Loucy (cell line): Measurements from ENCODE around the gene ARHGAP22.

Experiments
- EZH2phosphoT487 ChIP-seq: fragments of 200-600 bp; IDR thresholded peaks from 2 replicates; pipeline ENCODE4 v1.6.1; 2018; ENCODE audit warnings: antibody characterized with exemption, mild to moderate bottlenecking, moderate library complexity, borderline replicate concordance
- TF ChIP-seq, protein P1 (sequence below): fragments of 200-600 bp; sonication (generic); conservative IDR thresholded peaks from 2 replicates; pipeline ENCODE4 v1.5.1; 2014; ENCODE audit warnings: mild to moderate bottlenecking, antibody characterized with exemption, low read length

DNA sequence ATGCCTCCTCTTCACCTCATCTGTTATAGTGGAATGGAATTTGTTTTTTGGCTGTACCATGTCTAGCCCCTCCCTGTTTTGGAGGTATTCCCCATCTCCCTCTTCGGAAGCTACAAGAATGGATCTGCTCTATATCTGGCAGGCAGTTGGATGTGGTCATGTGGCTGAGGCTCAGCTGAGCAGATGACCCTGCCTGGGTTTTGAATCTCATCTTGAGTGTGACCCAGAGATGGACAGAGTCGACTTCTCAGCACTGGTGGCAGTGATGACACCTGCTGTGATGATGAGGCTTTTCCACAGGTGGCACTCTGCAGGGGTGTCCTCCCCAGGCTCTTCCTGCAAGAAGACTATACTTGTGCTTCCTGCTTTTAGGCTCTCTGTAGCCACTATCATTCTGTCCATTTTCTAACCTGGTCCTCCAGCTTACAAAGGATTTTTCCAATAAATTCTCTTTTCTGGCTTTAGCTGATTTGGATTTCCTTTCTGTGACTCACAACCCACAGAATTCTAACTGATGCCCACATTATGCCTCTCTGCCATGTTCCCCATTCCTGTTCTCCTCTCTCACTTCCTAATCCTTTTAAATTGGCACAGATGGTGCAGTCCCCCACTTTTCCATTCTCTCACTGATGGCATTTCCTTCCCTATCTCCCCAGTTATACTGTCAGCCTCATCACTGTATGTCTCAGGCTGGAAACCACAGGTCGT is 7.5 kb upstream of the ARHGAP22 start:
- TF ChIP-seq, protein P1, sequence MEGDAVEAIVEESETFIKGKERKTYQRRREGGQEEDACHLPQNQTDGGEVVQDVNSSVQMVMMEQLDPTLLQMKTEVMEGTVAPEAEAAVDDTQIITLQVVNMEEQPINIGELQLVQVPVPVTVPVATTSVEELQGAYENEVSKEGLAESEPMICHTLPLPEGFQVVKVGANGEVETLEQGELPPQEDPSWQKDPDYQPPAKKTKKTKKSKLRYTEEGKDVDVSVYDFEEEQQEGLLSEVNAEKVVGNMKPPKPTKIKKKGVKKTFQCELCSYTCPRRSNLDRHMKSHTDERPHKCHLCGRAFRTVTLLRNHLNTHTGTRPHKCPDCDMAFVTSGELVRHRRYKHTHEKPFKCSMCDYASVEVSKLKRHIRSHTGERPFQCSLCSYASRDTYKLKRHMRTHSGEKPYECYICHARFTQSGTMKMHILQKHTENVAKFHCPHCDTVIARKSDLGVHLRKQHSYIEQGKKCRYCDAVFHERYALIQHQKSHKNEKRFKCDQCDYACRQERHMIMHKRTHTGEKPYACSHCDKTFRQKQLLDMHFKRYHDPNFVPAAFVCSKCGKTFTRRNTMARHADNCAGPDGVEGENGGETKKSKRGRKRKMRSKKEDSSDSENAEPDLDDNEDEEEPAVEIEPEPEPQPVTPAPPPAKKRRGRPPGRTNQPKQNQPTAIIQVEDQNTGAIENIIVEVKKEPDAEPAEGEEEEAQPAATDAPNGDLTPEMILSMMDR = no peak
- no peak for TF ChIP-seq EZH2phosphoT487
